ENCODE measurements around the gene CD101. TPM values are rescaled to one million over a fixed set of nuclear protein-coding genes. Genes with fewer than 3 reads are reported as not detected.

Gene CD101
- total RNA-seq, 1 donor from 2014 or later = 3.2 TPM

GRCh38 chr1:116957646-116958045 lies 43.9 kb upstream of the CD101 start:
- H3K4me1 Mint-ChIP-seq (ENCODE audit: low read depth, unreplicated experiment) = no peaks in the 10 kb centered on the region
- peaks cover 6% of the 10 kb centered on the region for H3K36me3 Mint-ChIP-seq (ENCODE audit: unreplicated experiment)
- TF ChIP-seq, protein P1, sequence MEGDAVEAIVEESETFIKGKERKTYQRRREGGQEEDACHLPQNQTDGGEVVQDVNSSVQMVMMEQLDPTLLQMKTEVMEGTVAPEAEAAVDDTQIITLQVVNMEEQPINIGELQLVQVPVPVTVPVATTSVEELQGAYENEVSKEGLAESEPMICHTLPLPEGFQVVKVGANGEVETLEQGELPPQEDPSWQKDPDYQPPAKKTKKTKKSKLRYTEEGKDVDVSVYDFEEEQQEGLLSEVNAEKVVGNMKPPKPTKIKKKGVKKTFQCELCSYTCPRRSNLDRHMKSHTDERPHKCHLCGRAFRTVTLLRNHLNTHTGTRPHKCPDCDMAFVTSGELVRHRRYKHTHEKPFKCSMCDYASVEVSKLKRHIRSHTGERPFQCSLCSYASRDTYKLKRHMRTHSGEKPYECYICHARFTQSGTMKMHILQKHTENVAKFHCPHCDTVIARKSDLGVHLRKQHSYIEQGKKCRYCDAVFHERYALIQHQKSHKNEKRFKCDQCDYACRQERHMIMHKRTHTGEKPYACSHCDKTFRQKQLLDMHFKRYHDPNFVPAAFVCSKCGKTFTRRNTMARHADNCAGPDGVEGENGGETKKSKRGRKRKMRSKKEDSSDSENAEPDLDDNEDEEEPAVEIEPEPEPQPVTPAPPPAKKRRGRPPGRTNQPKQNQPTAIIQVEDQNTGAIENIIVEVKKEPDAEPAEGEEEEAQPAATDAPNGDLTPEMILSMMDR (IDR thresholded peaks at IDR 0.05; ENCODE audit: partially characterized antibody, unreplicated experiment) = no peak
- H3K4me3 Mint-ChIP-seq (ENCODE audit: unreplicated experiment) = no peak overlapping the region
- peaks cover 2% of the 10 kb centered on the region for H3K9me3 Mint-ChIP-seq (ENCODE audit: unreplicated experiment)
- no peak for DNase-seq
- H3K27me3 Mint-ChIP-seq (ENCODE audit: unreplicated experiment) = peaks cover 3% of the 10 kb centered on the region
- no peak overlapping the region for H3K27ac Mint-ChIP-seq (ENCODE audit: unreplicated experiment)

DNA sequence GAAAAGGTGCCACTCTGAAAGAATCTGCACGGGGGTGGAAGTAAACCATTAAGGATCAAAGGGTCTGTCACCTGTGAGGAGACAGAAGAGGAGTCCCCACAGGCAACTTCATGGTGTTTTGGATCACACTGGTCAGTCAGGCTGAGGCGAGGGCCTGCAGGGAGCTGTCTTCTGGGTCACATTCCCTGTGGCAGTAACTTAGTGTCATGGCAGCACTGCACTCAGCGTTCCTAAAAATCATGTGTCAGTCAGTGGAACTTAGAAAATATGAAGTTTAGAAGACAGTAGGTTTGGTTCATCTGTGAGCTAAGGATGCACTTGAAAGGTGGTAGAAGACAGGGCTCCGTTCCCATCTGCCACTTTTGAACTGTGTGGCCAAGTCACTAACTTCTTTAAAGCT lies 43.5 kb upstream of the CD101 start:
- TF ChIP-seq, protein P1 (IDR thresholded peaks at IDR 0.05; ENCODE audit: partially characterized antibody, unreplicated experiment) = no peak
- H3K4me3 Mint-ChIP-seq (ENCODE audit: unreplicated experiment) = no peak overlapping the region

GRCh38 chr1:116958977-116959376 lies 42.6 kb upstream of the CD101 start:
- Mint-ChIP-seq H3K4me3 (ENCODE audit: unreplicated experiment) (no peak overlapping the region), H3K36me3 (ENCODE audit: unreplicated experiment) (peaks cover 6% of the 10 kb centered on the region), H3K4me1 (ENCODE audit: low read depth, unreplicated experiment) (no peaks in the 10 kb centered on the region), H3K27me3 (ENCODE audit: unreplicated experiment) (peaks cover 3% of the 10 kb centered on the region), H3K9me3 (ENCODE audit: unreplicated experiment) (peaks cover 2% of the 10 kb centered on the region), H3K27ac (ENCODE audit: unreplicated experiment) (no peak overlapping the region)
- no peak for DNase-seq
- TF ChIP-seq, protein P1 (IDR thresholded peaks at IDR 0.05; ENCODE audit: partially characterized antibody, unreplicated experiment) = no peak

More for the DNA sequence above, 43.5 kb upstream of the CD101 start:
- peaks cover 3% of the 10 kb centered on the region for H3K27me3 Mint-ChIP-seq (ENCODE audit: unreplicated experiment)
- no peaks in the 10 kb centered on the region for H3K4me1 Mint-ChIP-seq (ENCODE audit: low read depth, unreplicated experiment)
- peaks cover 6% of the 10 kb centered on the region for H3K36me3 Mint-ChIP-seq (ENCODE audit: unreplicated experiment)
- H3K9me3 Mint-ChIP-seq (ENCODE audit: unreplicated experiment) = peaks cover 2% of the 10 kb centered on the region
- no peak overlapping the region for H3K27ac Mint-ChIP-seq (ENCODE audit: unreplicated experiment)
- no peak for DNase-seq

GRCh38 chr1:116961606-116962005 lies 40.0 kb upstream of the CD101 start:
- Mint-ChIP-seq H3K36me3 (ENCODE audit: unreplicated experiment) (peaks cover 6% of the 10 kb centered on the region), H3K4me1 (ENCODE audit: low read depth, unreplicated experiment) (peaks cover 8% of the 10 kb centered on the region), H3K27me3 (ENCODE audit: unreplicated experiment) (peaks cover 3% of the 10 kb centered on the region), H3K9me3 (ENCODE audit: unreplicated experiment) (peaks cover 2% of the 10 kb centered on the region), H3K4me3 (ENCODE audit: unreplicated experiment) (no peak overlapping the region), H3K27ac (ENCODE audit: unreplicated experiment) (no peak overlapping the region)
- TF ChIP-seq, protein P1 (IDR thresholded peaks at IDR 0.05; ENCODE audit: partially characterized antibody, unreplicated experiment) = no peak
- no peak for DNase-seq

DNA sequence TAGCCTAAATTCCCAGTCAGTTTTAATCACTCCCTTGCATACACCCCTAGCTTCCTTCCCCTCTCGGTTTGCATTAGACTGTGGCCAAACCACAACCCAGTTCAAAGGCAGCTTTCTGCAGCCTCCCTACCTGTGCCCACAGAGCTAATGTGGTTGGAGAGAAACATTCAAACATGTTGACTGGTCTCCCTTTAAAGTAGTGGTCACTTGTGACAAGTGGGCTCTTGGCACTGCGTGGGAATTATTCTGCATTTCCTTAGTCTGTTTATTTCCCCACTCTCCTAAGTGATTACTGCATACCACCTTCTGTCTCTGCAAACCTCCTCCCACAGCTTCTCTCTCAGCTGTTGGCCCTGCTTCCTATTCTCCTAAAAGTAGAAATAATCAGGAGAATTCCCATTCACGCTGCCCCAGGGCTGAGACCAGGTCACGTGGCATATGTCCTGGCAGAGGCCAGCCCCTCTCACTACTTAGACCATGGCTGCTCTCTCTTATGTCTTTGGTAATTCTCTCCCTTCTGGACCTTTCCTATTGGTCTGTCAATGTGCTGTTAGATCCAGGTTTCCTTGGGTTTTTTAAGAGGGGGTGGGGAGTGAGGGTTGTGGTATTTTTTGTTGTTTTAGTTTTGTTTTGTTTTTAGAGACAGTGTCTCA lies 38.4 kb upstream of the CD101 start:
- Mint-ChIP-seq H3K4me1 (ENCODE audit: low read depth, unreplicated experiment) (peaks cover 13% of the 10 kb centered on the region), H3K4me3 (ENCODE audit: unreplicated experiment) (no peak overlapping the region), H3K27ac (ENCODE audit: unreplicated experiment) (no peak overlapping the region), H3K27me3 (ENCODE audit: unreplicated experiment) (peaks cover 3% of the 10 kb centered on the region), H3K36me3 (ENCODE audit: unreplicated experiment) (peaks cover 6% of the 10 kb centered on the region), H3K9me3 (ENCODE audit: unreplicated experiment) (peaks cover 2% of the 10 kb centered on the region)
- TF ChIP-seq, protein P1 (IDR thresholded peaks at IDR 0.05; ENCODE audit: partially characterized antibody, unreplicated experiment) = no peak
- DNase-seq = no peak

All from glutamatergic neuron (in vitro differentiated cells).